Astrocyte (in vitro differentiated cells and primary cell): ENCODE measurements around the gene DISP3.

Experiments
- EZH2 ChIP-seq: IDR thresholded peaks from 2 replicates; pipeline ENCODE4 v1.6.1; 2012; ENCODE audit warnings: mild to moderate bottlenecking, low read length, inconsistent platforms; ENCODE audit not compliant: insufficient read depth
- TF ChIP-seq, protein P1 (sequence below): IDR thresholded peaks from 2 replicates; pipeline ENCODE4 v1.5.1; 2011; ENCODE audit warnings: low read depth, mild to moderate bottlenecking, inconsistent platforms, low read length, moderate library complexity; ENCODE audit not compliant: insufficient read depth

DNA sequence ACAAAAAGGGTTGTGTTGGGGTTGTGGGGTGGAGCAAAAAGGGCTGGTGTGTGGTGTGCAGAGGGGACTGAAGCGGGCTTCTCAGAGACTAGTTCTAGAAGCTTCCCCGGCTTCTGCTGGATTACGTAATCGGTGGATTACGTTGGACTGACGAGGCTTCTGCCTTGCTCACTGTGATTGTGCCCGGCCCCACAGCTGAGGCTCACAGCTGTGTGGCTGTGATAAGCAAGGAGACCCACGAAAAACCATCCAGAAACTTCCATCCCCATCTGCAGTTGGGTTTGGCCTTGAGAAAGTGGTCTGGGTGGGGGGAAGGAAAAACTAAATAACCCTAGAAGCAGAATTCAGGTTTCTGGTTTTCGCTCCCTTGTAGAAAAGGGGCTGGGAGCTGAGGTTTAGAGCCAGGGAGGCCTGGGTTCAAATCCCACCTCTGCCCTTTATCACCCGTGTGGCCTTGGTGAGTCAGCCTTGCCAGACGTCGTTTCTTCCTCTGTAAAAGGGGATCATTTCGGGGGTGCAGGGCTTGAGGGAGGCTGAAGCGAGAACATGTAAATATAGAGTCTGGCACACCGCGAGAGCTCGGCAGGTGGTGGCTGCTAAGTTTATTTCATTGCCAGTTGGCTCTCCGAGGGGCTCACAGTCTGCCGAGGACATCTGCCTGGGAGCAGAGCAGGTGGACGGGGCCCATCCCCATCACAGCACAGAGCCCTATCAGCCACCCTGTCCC, 30.4 kb upstream of the DISP3 start:
- TF ChIP-seq, protein P1, sequence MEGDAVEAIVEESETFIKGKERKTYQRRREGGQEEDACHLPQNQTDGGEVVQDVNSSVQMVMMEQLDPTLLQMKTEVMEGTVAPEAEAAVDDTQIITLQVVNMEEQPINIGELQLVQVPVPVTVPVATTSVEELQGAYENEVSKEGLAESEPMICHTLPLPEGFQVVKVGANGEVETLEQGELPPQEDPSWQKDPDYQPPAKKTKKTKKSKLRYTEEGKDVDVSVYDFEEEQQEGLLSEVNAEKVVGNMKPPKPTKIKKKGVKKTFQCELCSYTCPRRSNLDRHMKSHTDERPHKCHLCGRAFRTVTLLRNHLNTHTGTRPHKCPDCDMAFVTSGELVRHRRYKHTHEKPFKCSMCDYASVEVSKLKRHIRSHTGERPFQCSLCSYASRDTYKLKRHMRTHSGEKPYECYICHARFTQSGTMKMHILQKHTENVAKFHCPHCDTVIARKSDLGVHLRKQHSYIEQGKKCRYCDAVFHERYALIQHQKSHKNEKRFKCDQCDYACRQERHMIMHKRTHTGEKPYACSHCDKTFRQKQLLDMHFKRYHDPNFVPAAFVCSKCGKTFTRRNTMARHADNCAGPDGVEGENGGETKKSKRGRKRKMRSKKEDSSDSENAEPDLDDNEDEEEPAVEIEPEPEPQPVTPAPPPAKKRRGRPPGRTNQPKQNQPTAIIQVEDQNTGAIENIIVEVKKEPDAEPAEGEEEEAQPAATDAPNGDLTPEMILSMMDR, result no peak
- no peak for TF ChIP-seq EZH2
